Activated CD8-positive, alpha-beta T cell treated with anti-CD3 and anti-CD28 coated beads, Interleukin-2, amount 10 ng/mL, durations not matched to agents 7 days and 5 days (primary cell): ENCODE results near the gene SBF2. TPM values are rescaled to one million over a fixed set of nuclear protein-coding genes. Genes with fewer than 3 reads are reported as not detected.

Experiments used
- ATAC-seq: fragments of 150-1000 bp; cut with Tn5 transposase; one replicate; pipeline ENCODE4 v1.10.0; 2021; ENCODE audit warnings: moderate library complexity
- CTCF ChIA-PET: fragments of 350-600 bp; sonication (Branson Sonifier 250); formaldehyde crosslinking; loops from one replicate; lab custom pipeline; 2021; ENCODE audit warnings: antibody characterized with exemption; lab: Charles Lee
- POLR2A ChIA-PET: fragments of 350-600 bp; sonication (Branson Sonifier 250); formaldehyde crosslinking; loops from one replicate; lab custom pipeline; 2021; ENCODE audit warnings: antibody characterized with exemption; lab: Charles Lee
- DNase-seq: peaks from one replicate; pipeline ENCODE4 v3.0.0-alpha.2; 2020
- H3K27ac Mint-ChIP-seq: one replicate; pipeline ENCODE4 v1.8.0; 2021; ENCODE audit warnings: mild to moderate bottlenecking, mixed read lengths
- H3K27me3 Mint-ChIP-seq: one replicate; pipeline ENCODE4 v1.8.0; 2021; ENCODE audit warnings: low read depth, mixed read lengths
- H3K36me3 Mint-ChIP-seq: one replicate; pipeline ENCODE4 v1.8.0; 2021; ENCODE audit warnings: low read depth, mixed read lengths
- H3K4me1 Mint-ChIP-seq: one replicate; pipeline ENCODE4 v1.8.0; 2021; ENCODE audit warnings: low read depth, mixed read lengths
- H3K4me3 Mint-ChIP-seq: one replicate; pipeline ENCODE4 v1.8.0; 2021; ENCODE audit warnings: mild to moderate bottlenecking, mixed read lengths
- H3K9me3 Mint-ChIP-seq: one replicate; pipeline ENCODE4 v1.8.0; 2022; ENCODE audit warnings: mixed read lengths; ENCODE audit not compliant: insufficient read depth
- total RNA-seq, 2 experiments: library from RNA; stranded (reverse); gene quantifications; one replicate each; pipeline ENCODE4 v1.2.3, GENCODE V29; 2021

The SBF2 gene
- total RNA-seq, 2 experiments from 2014 or later = 5.1 to 5.9 TPM

GRCh38 chr11:10324474-10324873, 30.5 kb upstream of the SBF2 start:
- Mint-ChIP-seq H3K27ac (no peak overlapping the region), H3K9me3 (no peaks in the 10 kb centered on the region), H3K36me3 (no peaks in the 10 kb centered on the region), H3K4me3 (no peak overlapping the region), H3K4me1 (peaks cover 6% of the 10 kb centered on the region), H3K27me3 (peaks cover 12% of the 10 kb centered on the region)
- ATAC-seq (no peak), DNase-seq (no peak)
- CTCF ChIA-PET = interaction anchor here (1.0 to 4.3 kb wide), 9 partner anchors 10 to 566 kb away, joined by 3 to 30 read pairs (median 4); no protein-coding TSS in a partner anchor
- POLR2A ChIA-PET = interaction anchor here (0.5 to 1.4 kb wide), 3 partner anchors 22 to 321 kb away, joined by 3 read pairs; no protein-coding TSS in a partner anchor

- CTCF ChIA-PET = interaction anchor here (0.7 to 4.3 kb wide), 14 partner anchors 10 to 789 kb away, joined by 3 to 30 read pairs (median 4); no protein-coding TSS in a partner anchor
- Mint-ChIP-seq H3K4me3 (no peak overlapping the region), H3K9me3 (no peaks in the 10 kb centered on the region), H3K36me3 (no peaks in the 10 kb centered on the region), H3K4me1 (peaks cover 6% of the 10 kb centered on the region), H3K27me3 (peaks cover 12% of the 10 kb centered on the region), H3K27ac (no peak overlapping the region)
- POLR2A ChIA-PET = interaction anchor here (0.7 kb wide), 1 partner anchor 320 kb away, joined by 3 read pairs; no protein-coding TSS in a partner anchor
- ATAC-seq (no peak), DNase-seq (no peak)
These were observed 29.8 kb upstream of the SBF2 start for GRCh38 chr11:10323793-10324170.

GRCh38 chr11:10322830-10323792, 29.1 kb upstream of the SBF2 start:
- H3K9me3 Mint-ChIP-seq = no peaks in the 10 kb centered on the region
- peaks cover 8% of the 10 kb centered on the region for H3K27me3 Mint-ChIP-seq
- no peaks in the 10 kb centered on the region for H3K36me3 Mint-ChIP-seq
- POLR2A ChIA-PET = no interaction called here
- H3K27ac Mint-ChIP-seq = no peak overlapping the region
- H3K4me1 Mint-ChIP-seq = peaks cover 6% of the 10 kb centered on the region
- ATAC-seq (peak; percentile 71), DNase-seq (peak; percentile 50)
- no peak overlapping the region for H3K4me3 Mint-ChIP-seq
- CTCF ChIA-PET = interaction anchor here (0.7 to 4.3 kb wide), 17 partner anchors 9 to 788 kb away, joined by 3 to 30 read pairs (median 4); no protein-coding TSS in a partner anchor

- H3K4me3 Mint-ChIP-seq = no peak overlapping the region
- peaks cover 6% of the 10 kb centered on the region for H3K4me1 Mint-ChIP-seq
- H3K36me3 Mint-ChIP-seq = no peaks in the 10 kb centered on the region
- peaks cover 7% of the 10 kb centered on the region for H3K27me3 Mint-ChIP-seq
- ChIA-PET POLR2A (no interaction called here), CTCF (interaction anchor here (1.0 to 1.5 kb wide), 4 partner anchors 12 to 787 kb away, joined by 3 to 4 read pairs (median 4); no protein-coding TSS in a partner anchor)
- ATAC-seq (no peak), DNase-seq (no peak)
- no peak overlapping the region for H3K27ac Mint-ChIP-seq
- H3K9me3 Mint-ChIP-seq = no peaks in the 10 kb centered on the region
These were observed 28.4 kb upstream of the SBF2 start for GRCh38 chr11:10322401-10322800.

- Mint-ChIP-seq H3K4me3 (no peak overlapping the region), H3K36me3 (no peaks in the 10 kb centered on the region), H3K27me3 (peaks cover 2% of the 10 kb centered on the region), H3K27ac (no peak overlapping the region), H3K9me3 (no peaks in the 10 kb centered on the region), H3K4me1 (peaks cover 6% of the 10 kb centered on the region)
- ATAC-seq = no peak
- no peak for DNase-seq
- ChIA-PET POLR2A (interaction anchor here (0.6 kb wide), 1 partner anchor 40 kb away, joined by 3 read pairs; no protein-coding TSS in a partner anchor), CTCF (interaction anchor here (0.8 to 2.5 kb wide), 6 partner anchors 13 to 113 kb away, joined by 3 to 17 read pairs (median 4); no protein-coding TSS in a partner anchor)
These were observed 26.9 kb upstream of the SBF2 start for GRCh38 chr11:10320736-10321465.

- Mint-ChIP-seq H3K27ac (no peak overlapping the region), H3K9me3 (no peaks in the 10 kb centered on the region), H3K36me3 (no peaks in the 10 kb centered on the region), H3K4me3 (no peak overlapping the region), H3K4me1 (peaks cover 6% of the 10 kb centered on the region), H3K27me3 (peaks cover 2% of the 10 kb centered on the region)
- CTCF ChIA-PET = interaction anchor here (0.8 to 2.5 kb wide), 6 partner anchors 12 to 457 kb away, joined by 3 to 17 read pairs (median 4); no protein-coding TSS in a partner anchor
- DNase-seq (no peak), ATAC-seq (no peak)
- POLR2A ChIA-PET = interaction anchor here (0.6 kb wide), 1 partner anchor 39 kb away, joined by 3 read pairs; no protein-coding TSS in a partner anchor
These were observed 25.9 kb upstream of the SBF2 start for GRCh38 chr11:10319702-10320558.

GRCh38 chr11:10318527-10318802, 24.4 kb upstream of the SBF2 start:
- DNase-seq = no peak
- peaks cover 10% of the 10 kb centered on the region for H3K4me1 Mint-ChIP-seq

GRCh38 chr11:10317776-10318526, 23.9 kb upstream of the SBF2 start:
- no peaks in the 10 kb centered on the region for H3K27me3 Mint-ChIP-seq
- no peak overlapping the region for H3K27ac Mint-ChIP-seq
- H3K36me3 Mint-ChIP-seq = no peaks in the 10 kb centered on the region
- no peak overlapping the region for H3K4me3 Mint-ChIP-seq
- peaks cover 9% of the 10 kb centered on the region for H3K4me1 Mint-ChIP-seq
- ChIA-PET POLR2A (interaction anchor here (1.0 kb wide), 1 partner anchor 13 kb away, joined by 3 read pairs; the partner anchor contains the start of gene ADM), CTCF (interaction anchor here (0.9 to 3.3 kb wide), 4 partner anchors 9 to 110 kb away, joined by 3 to 17 read pairs (median 3); no protein-coding TSS in a partner anchor)
- ATAC-seq = no peak
- H3K9me3 Mint-ChIP-seq = no peaks in the 10 kb centered on the region
- no peak for DNase-seq

More at GRCh38 chr11:10318527-10318802, 24.4 kb upstream of the SBF2 start:
- Mint-ChIP-seq H3K27me3 (peaks cover under 1% of the 10 kb centered on the region), H3K4me3 (no peak overlapping the region), H3K27ac (no peak overlapping the region), H3K36me3 (no peaks in the 10 kb centered on the region), H3K9me3 (no peaks in the 10 kb centered on the region)
- ChIA-PET POLR2A (no interaction called here), CTCF (interaction anchor here (0.9 to 3.3 kb wide), 2 partner anchors 10 to 111 kb away, joined by 3 to 17 read pairs; no protein-coding TSS in a partner anchor)
- no peak for ATAC-seq

GRCh38 chr11:10317151-10317755, 23.2 kb upstream of the SBF2 start:
- CTCF ChIA-PET = interaction anchor here (1.0 to 3.3 kb wide), 3 partner anchors 9 to 13 kb away, joined by 3 to 17 read pairs (median 3); no protein-coding TSS in a partner anchor

GRCh38 chr11:10315083-10315482, 21.1 kb upstream of the SBF2 start:
- H3K27me3 Mint-ChIP-seq = peaks cover 7% of the 10 kb centered on the region

More at GRCh38 chr11:10317151-10317755, 23.2 kb upstream of the SBF2 start:
- no peaks in the 10 kb centered on the region for H3K9me3 Mint-ChIP-seq
- H3K27ac Mint-ChIP-seq = no peak overlapping the region
- ATAC-seq (no peak), DNase-seq (no peak)
- no peaks in the 10 kb centered on the region for H3K36me3 Mint-ChIP-seq
- POLR2A ChIA-PET = interaction anchor here (1.0 kb wide), 1 partner anchor 13 kb away, joined by 3 read pairs; the partner anchor contains the start of gene ADM
- H3K4me1 Mint-ChIP-seq = peaks cover 5% of the 10 kb centered on the region
- H3K4me3 Mint-ChIP-seq = no peak overlapping the region
- H3K27me3 Mint-ChIP-seq = peaks cover 2% of the 10 kb centered on the region

More at GRCh38 chr11:10315083-10315482, 21.1 kb upstream of the SBF2 start:
- CTCF ChIA-PET = interaction anchor here (0.6 to 2.2 kb wide), 6 partner anchors 10 to 701 kb away, joined by 3 to 9 read pairs (median 3); partner anchors contain the start of gene ADM
- Mint-ChIP-seq H3K36me3 (no peaks in the 10 kb centered on the region), H3K27ac (no peak overlapping the region), H3K9me3 (no peaks in the 10 kb centered on the region), H3K4me3 (no peak overlapping the region), H3K4me1 (peaks cover 7% of the 10 kb centered on the region)
- ATAC-seq = no peak
- POLR2A ChIA-PET = no interaction called here
- DNase-seq = no peak
